Fibroblast of lung (primary cell): ENCODE data around the gene METTL23.

Source experiments
- EZH2 ChIP-seq: IDR thresholded peaks from 2 replicates; pipeline ENCODE4 v1.5.1; 2012; ENCODE audit warnings: low read length, control low read depth, mild to moderate bottlenecking; ENCODE audit errors: missing control alignments
- TF ChIP-seq, protein P1 (sequence below), 2 donors: IDR thresholded peaks in 1 of 2; conservative IDR thresholded peaks in 1 of 2; 1 replicate in 1 of 2; 2 replicates in 1 of 2; pipeline ENCODE4 v1.5.1; 2011 to 2012; ENCODE audit warnings: low read length in 2 of 2, control low read depth in 1 of 2, inconsistent platforms in 1 of 2, low read depth in 1 of 2, mild to moderate bottlenecking in 1 of 2

DNA sequence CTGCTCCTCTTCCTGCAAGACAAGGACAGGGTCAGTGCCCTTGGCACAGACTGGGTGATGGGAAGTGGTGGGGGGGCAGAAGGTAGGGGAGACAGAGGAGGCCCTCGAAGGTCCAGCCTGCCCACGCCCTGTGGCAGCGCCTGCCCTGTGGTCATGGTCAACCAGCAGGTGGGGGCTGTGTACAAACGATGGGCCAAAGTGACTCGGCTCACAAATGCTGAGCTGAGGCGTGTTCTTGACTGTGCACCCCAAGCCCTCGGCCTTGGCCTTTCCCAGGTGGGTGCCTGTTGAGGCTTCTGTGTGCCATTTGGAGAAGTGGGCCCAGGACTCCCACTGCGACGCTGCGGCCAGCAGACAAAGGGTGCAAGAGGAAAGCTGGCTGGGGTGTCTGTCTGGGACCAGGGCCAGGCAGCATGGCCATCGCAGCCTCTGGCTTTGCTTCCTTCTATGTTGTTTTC lies 38.4 kb upstream of the METTL23 start:
- TF ChIP-seq, protein P1, sequence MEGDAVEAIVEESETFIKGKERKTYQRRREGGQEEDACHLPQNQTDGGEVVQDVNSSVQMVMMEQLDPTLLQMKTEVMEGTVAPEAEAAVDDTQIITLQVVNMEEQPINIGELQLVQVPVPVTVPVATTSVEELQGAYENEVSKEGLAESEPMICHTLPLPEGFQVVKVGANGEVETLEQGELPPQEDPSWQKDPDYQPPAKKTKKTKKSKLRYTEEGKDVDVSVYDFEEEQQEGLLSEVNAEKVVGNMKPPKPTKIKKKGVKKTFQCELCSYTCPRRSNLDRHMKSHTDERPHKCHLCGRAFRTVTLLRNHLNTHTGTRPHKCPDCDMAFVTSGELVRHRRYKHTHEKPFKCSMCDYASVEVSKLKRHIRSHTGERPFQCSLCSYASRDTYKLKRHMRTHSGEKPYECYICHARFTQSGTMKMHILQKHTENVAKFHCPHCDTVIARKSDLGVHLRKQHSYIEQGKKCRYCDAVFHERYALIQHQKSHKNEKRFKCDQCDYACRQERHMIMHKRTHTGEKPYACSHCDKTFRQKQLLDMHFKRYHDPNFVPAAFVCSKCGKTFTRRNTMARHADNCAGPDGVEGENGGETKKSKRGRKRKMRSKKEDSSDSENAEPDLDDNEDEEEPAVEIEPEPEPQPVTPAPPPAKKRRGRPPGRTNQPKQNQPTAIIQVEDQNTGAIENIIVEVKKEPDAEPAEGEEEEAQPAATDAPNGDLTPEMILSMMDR (conservative IDR thresholded peaks at IDR 0.05 in 1 of 2, IDR thresholded peaks at IDR 0.05 in 1 of 2; ENCODE audit: low read depth in 1 of 2, low read length in 2 of 2): no peak
- no peak for TF ChIP-seq EZH2
